MCF 10A (cell line): ENCODE data around the gene MARCKS. TPM values are rescaled to one million over a fixed set of nuclear protein-coding genes. Genes with fewer than 3 reads are reported as not detected.

Experiments used
- BruUV-seq: library from RNA; stranded (reverse); fragments of 400-500 nt; replicated peaks from 2 replicates; lab custom pipeline; 2021; lab: Mats Ljungman, UMichigan
- CTCF ChIA-PET: fragments of 300-600 bp; sonication (Branson Sonifier 250); formaldehyde crosslinking; extraction: SDS; loops from one replicate; lab custom pipeline; 2021; ENCODE audit warnings: antibody characterized with exemption, inconsistent platforms; lab: Yijun Ruan, JAX
- POLR2A ChIA-PET: fragments of 300-600, 350-650 bp; sonication (Branson Sonifier 250); formaldehyde crosslinking; extraction: SDS; loops from one replicate; lab custom pipeline; 2020; ENCODE audit warnings: antibody characterized with exemption, inconsistent platforms; lab: Yijun Ruan, JAX
- DNase-seq: peaks from one replicate; pipeline ENCODE4 v3.0.0-alpha.2; 2018; ENCODE audit not compliant: unreplicated experiment
- H3K27ac Mint-ChIP-seq: one replicate; pipeline ENCODE4 v1.8.0; 2022; ENCODE audit warnings: mild to moderate bottlenecking, low read depth, mixed read lengths; ENCODE audit not compliant: unreplicated experiment
- H3K27me3 Mint-ChIP-seq: one replicate; pipeline ENCODE4 v1.8.0; 2022; ENCODE audit warnings: mixed read lengths; ENCODE audit not compliant: insufficient read depth, unreplicated experiment
- H3K36me3 Mint-ChIP-seq: one replicate; pipeline ENCODE4 v1.8.0; 2022; ENCODE audit warnings: mild to moderate bottlenecking, moderate library complexity, mixed read lengths; ENCODE audit not compliant: insufficient read depth, unreplicated experiment
- H3K4me1 Mint-ChIP-seq: one replicate; pipeline ENCODE4 v1.8.0; 2022; ENCODE audit warnings: mixed read lengths; ENCODE audit not compliant: insufficient read depth, unreplicated experiment
- H3K4me3 Mint-ChIP-seq: one replicate; pipeline ENCODE4 v1.8.0; 2022; ENCODE audit warnings: mild to moderate bottlenecking, moderate library complexity, mixed read lengths; ENCODE audit not compliant: unreplicated experiment
- H3K9me3 Mint-ChIP-seq: one replicate; pipeline ENCODE4 v1.8.0; 2022; ENCODE audit warnings: mixed read lengths; ENCODE audit not compliant: unreplicated experiment
- CTCF ChIP-seq: fragments of 200-600 bp; IDR thresholded peaks from one replicate; pipeline ENCODE4 v1.8.0; 2022; ENCODE audit warnings: antibody characterized with exemption, mild to moderate bottlenecking; ENCODE audit not compliant: unreplicated experiment
- intact Hi-C: fragments of 100-400 bp; cut with micrococcal nuclease; formaldehyde crosslinking; loops from 2 replicates; pipeline ENCODE4 v1.14.1; 2022
- total RNA-seq: library from RNA; stranded (reverse); gene quantifications from 2 replicates; pipeline ENCODE4 v1.2.3, GENCODE V29; 2022

MARCKS gene
- total RNA-seq, 1 experiment from 2014 or later = 39.3 TPM

DNA sequence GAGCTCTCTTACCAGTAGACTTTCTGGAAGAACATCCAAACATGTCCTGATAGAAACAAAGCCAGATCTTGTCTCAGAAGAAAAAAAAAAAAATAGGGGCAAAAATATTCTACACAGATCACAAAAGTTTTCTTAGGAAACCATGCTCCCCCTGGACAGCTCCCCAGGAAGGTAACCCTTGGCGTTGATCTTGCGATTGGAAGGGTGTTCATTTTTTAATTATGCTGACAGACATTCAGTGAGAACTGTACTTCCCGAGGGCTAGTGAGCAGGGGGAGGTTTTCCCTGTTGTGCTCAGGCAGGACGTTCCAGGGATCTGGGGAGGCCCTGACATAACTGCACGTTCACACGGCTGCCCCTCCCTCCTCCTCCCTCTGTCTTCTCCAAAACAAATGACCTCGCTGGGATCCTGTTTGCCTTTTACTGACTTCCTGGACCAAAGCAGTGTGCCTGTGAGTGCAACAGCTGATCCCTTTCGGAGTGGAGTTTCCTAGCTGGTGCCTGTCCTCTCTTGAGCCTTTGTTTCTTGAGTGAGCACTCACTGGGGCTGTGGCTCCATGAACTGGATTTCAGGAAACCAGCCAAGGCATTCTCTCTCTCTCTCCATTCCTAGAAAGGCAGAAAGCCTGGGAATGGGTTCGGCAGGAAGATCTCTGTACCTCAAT lies 46.7 kb downstream of the MARCKS start:
- TF ChIP-seq CTCF = no peak
- BruUV-seq = no TSS peak
- H3K36me3 Mint-ChIP-seq = peaks cover 4% of the 10 kb centered on the region
- POLR2A ChIA-PET = no interaction called here
- intact Hi-C loops = no loop called here
- no peaks in the 10 kb centered on the region for H3K27me3 Mint-ChIP-seq
- no peak for DNase-seq
- CTCF ChIA-PET = interaction anchor here (0.7 to 1.0 kb wide), 2 partner anchors 45 to 79 kb away, joined by 3 read pairs; no protein-coding TSS in a partner anchor
- H3K4me1 Mint-ChIP-seq = no peaks in the 10 kb centered on the region
- no peaks in the 10 kb centered on the region for H3K9me3 Mint-ChIP-seq
- H3K27ac Mint-ChIP-seq = no peak overlapping the region
- no peak overlapping the region for H3K4me3 Mint-ChIP-seq

- BruUV-seq = no TSS peak
- POLR2A ChIA-PET = interaction anchor here (0.5 to 1.7 kb wide), 5 partner anchors 34 to 1206 kb away, joined by 3 to 4 read pairs (median 3); no protein-coding TSS in a partner anchor
- H3K9me3 Mint-ChIP-seq = no peaks in the 10 kb centered on the region
- no peak overlapping the region for H3K4me3 Mint-ChIP-seq
- H3K4me1 Mint-ChIP-seq = no peaks in the 10 kb centered on the region
- intact Hi-C loops = no loop called here
- H3K27me3 Mint-ChIP-seq = no peaks in the 10 kb centered on the region
- H3K36me3 Mint-ChIP-seq = no peaks in the 10 kb centered on the region
- CTCF ChIA-PET = interaction anchor here (0.6 to 4.1 kb wide), 17 partner anchors 9 to 1128 kb away, joined by 3 to 40 read pairs (median 5); no protein-coding TSS in a partner anchor
- no peak for DNase-seq
- TF ChIP-seq CTCF = no peak
- H3K27ac Mint-ChIP-seq = no peak overlapping the region
Observed at GRCh38 chr6:113907102-113907815, 50.1 kb downstream of the MARCKS start.

DNA sequence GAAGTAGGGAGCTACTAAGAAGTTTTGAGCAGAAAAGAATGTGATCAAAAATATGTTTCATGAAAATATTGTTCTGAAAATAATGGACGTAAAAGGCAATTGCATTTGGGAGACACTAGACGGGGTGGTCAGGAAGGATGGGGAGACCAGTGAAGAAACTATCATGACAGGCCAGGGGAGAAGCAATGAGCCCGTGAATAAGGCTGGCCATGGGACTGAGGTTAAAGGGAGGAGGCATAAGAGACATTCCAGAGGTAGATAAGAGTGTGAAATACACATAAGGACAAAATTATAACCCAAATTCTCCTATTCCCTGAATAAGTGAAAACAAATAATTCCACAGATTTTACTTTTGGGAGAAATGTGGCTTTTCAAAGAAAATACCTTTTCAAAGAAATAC lies 51.7 kb downstream of the MARCKS start:
- BruUV-seq = no TSS peak
- Mint-ChIP-seq H3K36me3 (no peaks in the 10 kb centered on the region), H3K27ac (no peak overlapping the region), H3K9me3 (no peaks in the 10 kb centered on the region), H3K27me3 (no peaks in the 10 kb centered on the region), H3K4me1 (no peaks in the 10 kb centered on the region), H3K4me3 (no peak overlapping the region)
- intact Hi-C loops = loop anchor here (1.0 kb wide), 2 partner anchors 1128 to 1728 kb away; no protein-coding TSS in a partner anchor
- TF ChIP-seq CTCF = no peak
- ChIA-PET CTCF (interaction anchor here (0.6 to 4.1 kb wide), 18 partner anchors 8 to 1313 kb away, joined by 3 to 40 read pairs (median 4); no protein-coding TSS in a partner anchor), POLR2A (interaction anchor here (0.5 to 0.6 kb wide), 2 partner anchors 47 to 728 kb away, joined by 3 to 4 read pairs; no protein-coding TSS in a partner anchor)
- no peak for DNase-seq
